IMR-90 (cell line): ENCODE data around the gene DBT. TPM values are rescaled to one million over a fixed set of nuclear protein-coding genes. Genes with fewer than 3 reads are reported as not detected.

Experiments
- ATAC-seq: fragments of 200-7000 bp; cut with Tn5 transposase; 2 replicates; pipeline ENCODE4 v1.9.1; 2020; ENCODE audit warnings: low read depth, mild to moderate bottlenecking, moderate library complexity
- BruUV-seq: library from RNA; stranded (reverse); fragments of 400-500 nt; replicated peaks from 2 replicates; lab custom pipeline; 2021; lab: Mats Ljungman, UMichigan
- CTCF ChIA-PET: fragments of 300-600 bp; formaldehyde crosslinking; extraction: SDS; loops from one replicate; lab custom pipeline; 2021; ENCODE audit warnings: antibody characterized with exemption; lab: Yijun Ruan, JAX
- POLR2A ChIA-PET: fragments of 300-600 bp; sonication (Branson Sonifier 250); formaldehyde crosslinking; loops from one replicate; lab custom pipeline; 2022; ENCODE audit warnings: antibody characterized with exemption; ENCODE audit not compliant: unreplicated experiment; lab: Charles Lee
- DNase-seq: peaks from one replicate; pipeline ENCODE4 v3.0.0; 2013
- H2AFZ ChIP-seq: replicated peaks from 2 replicates; pipeline ENCODE3; 2013; ENCODE audit warnings: low read length, mild to moderate bottlenecking; ENCODE audit not compliant: poor library complexity
- H2AK5ac ChIP-seq: 2 replicates; pipeline ENCODE4 v1.6.1; 2013; ENCODE audit warnings: low read depth, low read length, inconsistent platforms
- H2AK9ac ChIP-seq: replicated peaks from 2 replicates; pipeline ENCODE3; 2013; ENCODE audit warnings: mild to moderate bottlenecking, low read depth, low read length, moderate library complexity; ENCODE audit not compliant: poor library complexity
- H2BK120ac ChIP-seq: 2 replicates; pipeline ENCODE4 v1.6.1; 2013; ENCODE audit warnings: low read depth, low read length, inconsistent platforms
- H2BK15ac ChIP-seq: 3 replicates; pipeline ENCODE4 v1.6.1; 2013; ENCODE audit warnings: low read depth, low read length, inconsistent platforms
- H2BK20ac ChIP-seq: 2 replicates; pipeline ENCODE4 v1.6.1; 2013; ENCODE audit warnings: low read depth, mild to moderate bottlenecking, inconsistent platforms, low read length, moderate library complexity
- H2BK5ac ChIP-seq: 2 replicates; pipeline ENCODE4 v1.6.1; 2013; ENCODE audit warnings: mild to moderate bottlenecking, low read depth, low read length, inconsistent platforms; ENCODE audit not compliant: poor library complexity, severe bottlenecking
- H3K14ac ChIP-seq: replicated peaks from 2 replicates; pipeline ENCODE4 v1.6.1; 2013; ENCODE audit warnings: low read depth, low read length, inconsistent platforms
- H3K18ac ChIP-seq: 2 replicates; pipeline ENCODE4 v1.6.1; 2013; ENCODE audit warnings: low read depth, low read length, control low read depth
- H3K23ac ChIP-seq: 2 replicates; pipeline ENCODE4 v1.6.1; 2013; ENCODE audit warnings: low read depth, low read length, inconsistent platforms
- H3K27ac ChIP-seq: 2 replicates; pipeline ENCODE4 v1.5.1; 2013; ENCODE audit warnings: mild to moderate bottlenecking, control low read depth, low read length; ENCODE audit not compliant: insufficient read depth
- H3K27me3 ChIP-seq: 2 replicates; pipeline ENCODE4 v1.6.1; 2013; ENCODE audit warnings: low read length; ENCODE audit not compliant: control insufficient read depth, insufficient read depth
- H3K36me3 ChIP-seq: 2 replicates; pipeline ENCODE4 v1.6.1; 2013; ENCODE audit warnings: low read length, mixed read lengths; ENCODE audit not compliant: control insufficient read depth, insufficient read depth
- H3K4ac ChIP-seq: 2 replicates; pipeline ENCODE4 v1.6.1; 2013; ENCODE audit warnings: low read depth, low read length, inconsistent platforms
- H3K4me1 ChIP-seq: 2 replicates; pipeline ENCODE4 v1.6.1; 2013; ENCODE audit warnings: low read length, mixed read lengths; ENCODE audit not compliant: control insufficient read depth, insufficient read depth
- H3K4me2 ChIP-seq: 2 replicates; pipeline ENCODE4 v1.6.1; 2013; ENCODE audit warnings: low read depth, mild to moderate bottlenecking, control low read depth, low read length, moderate library complexity
- H3K4me3 ChIP-seq: 2 replicates; pipeline ENCODE4 v1.5.1; 2013; ENCODE audit warnings: low read depth, mild to moderate bottlenecking, control low read depth, low read length, moderate library complexity; ENCODE audit not compliant: insufficient read depth
- H3K56ac ChIP-seq: 2 replicates; pipeline ENCODE4 v1.6.1; 2013; ENCODE audit warnings: low read length, inconsistent platforms; ENCODE audit not compliant: insufficient read depth; ENCODE audit errors: extremely low read depth
- H3K79me1 ChIP-seq, 2 experiments: 2 replicates each; pipeline ENCODE4 v1.6.1; 2013; ENCODE audit warnings: low read length in 2 of 2, inconsistent platforms in 1 of 2, low read depth in 1 of 2
- H3K9ac ChIP-seq: 2 replicates; pipeline ENCODE4 v1.6.1; 2013; ENCODE audit warnings: low read depth, low read length, control low read depth
- H3K9me1 ChIP-seq: 2 replicates; pipeline ENCODE4 v1.6.1; 2013; ENCODE audit warnings: low read length, inconsistent platforms; ENCODE audit not compliant: insufficient read depth
- H3K9me3 ChIP-seq: 2 replicates; pipeline ENCODE4 v1.6.1; 2013; ENCODE audit warnings: low read length; ENCODE audit not compliant: control insufficient read depth, insufficient read depth
- H4K20me1 ChIP-seq: 2 replicates; pipeline ENCODE4 v1.6.1; 2013; ENCODE audit warnings: low read length, inconsistent platforms; ENCODE audit not compliant: insufficient read depth
- H4K5ac ChIP-seq: 2 replicates; pipeline ENCODE4 v1.6.1; 2013; ENCODE audit warnings: mild to moderate bottlenecking, low read depth, low read length, control low read depth
- H4K8ac ChIP-seq, 2 experiments: 2 replicates each; pipeline ENCODE4 v1.6.1; 2013; ENCODE audit warnings: low read depth in 2 of 2, low read length in 2 of 2, control low read depth in 1 of 2, inconsistent platforms in 1 of 2
- H4K91ac ChIP-seq: 2 replicates; pipeline ENCODE4 v1.6.1; 2013; ENCODE audit warnings: low read depth, low read length, inconsistent platforms; ENCODE audit not compliant: insufficient read depth
- CEBPB ChIP-seq: IDR thresholded peaks from 2 replicates; pipeline ENCODE4 v1.6.1; 2012; ENCODE audit warnings: low read depth, low read length, improper control_type of control experiment
- CHD1 ChIP-seq: IDR thresholded peaks from 2 replicates; pipeline ENCODE4 v1.6.1; 2012; ENCODE audit warnings: low read depth, low read length, improper control_type of control experiment
- RAD21 ChIP-seq: IDR thresholded peaks from 2 replicates; pipeline ENCODE4 v1.6.1; 2012; ENCODE audit warnings: low read length, improper control_type of control experiment
- RFX5 ChIP-seq: IDR thresholded peaks from 2 replicates; pipeline ENCODE4 v1.8.0; 2012; ENCODE audit warnings: low read depth, mild to moderate bottlenecking, low read length, moderate library complexity
- WGBS, 2 experiments: methylation state at CpG; one replicate each; pipeline versions ENCODE4 v1.1.5 to v1.1.7; 2013; ENCODE audit warnings: missing lambda C conversion rate in 2 of 2; ENCODE audit not compliant: insufficient read length in 1 of 2; ENCODE audit errors: extremely low coverage in 2 of 2; 5-methylcytosine and 5-hydroxymethylcytosine counted together
- dilution Hi-C: fragments of 300-500 bp; cut with HindIII; formaldehyde crosslinking; loops from one replicate; pipeline ENCODE4 v1.14.3; 2018; ENCODE audit warnings: low sequenced_read_pairs; ENCODE audit not compliant: unreplicated experiment
- in situ Hi-C: fragments of 300-500 bp; cut with MboI; formaldehyde crosslinking; loops from 3 replicates; pipeline ENCODE4 v1.14.3; 2019; ENCODE audit warnings: low sequenced_read_pairs, inconsistent platforms, mixed read lengths
- intact Hi-C: fragments of 100-400 bp; cut with micrococcal nuclease; formaldehyde crosslinking; loops from 2 replicates; pipeline ENCODE4 v1.10.0; 2022
- polyA plus RNA-seq, 3 experiments: library from polyadenylated mRNA; depleted of rRNA; stranded (reverse); fragments of >200 nt; gene quantifications; 2 replicates each; pipeline ENCODE4 v1.2.3, GENCODE V29; 2012; ENCODE audit warnings: low replicate concordance in 1 of 3
- total RNA-seq: library from RNA; depleted of rRNA; stranded (reverse); fragments of >200 nt; gene quantifications from 2 replicates; pipeline ENCODE4 v1.2.3, GENCODE V29; 2012

Gene DBT
- total and polyA plus RNA-seq, 2 of the 4 experiments (the other 2 are of a cell fraction), result 3.4 to 3.8 TPM

- Histone ChIP-seq H2BK20ac (no peak overlapping the region), H3K18ac (no peak overlapping the region), H2BK15ac (no peak overlapping the region), H3K14ac (no peak overlapping the region), H3K27ac (no peak overlapping the region), H3K4me1 (no peaks in the 10 kb centered on the region), H2BK120ac (no peak overlapping the region), H3K36me3 (peaks cover 5% of the 10 kb centered on the region), H3K9me1 (peaks cover 13% of the 10 kb centered on the region), H3K4me3 (no peak overlapping the region), H2AK5ac (no peak overlapping the region), H3K4ac (no peak overlapping the region), H3K9me3 (no peaks in the 10 kb centered on the region), H3K9ac (no peak overlapping the region), H2BK5ac (no peak overlapping the region), H3K27me3 (no peaks in the 10 kb centered on the region), H3K56ac (no peak overlapping the region), H4K8ac (no peak overlapping the region), H2AFZ (no peak overlapping the region), H4K20me1 (no peaks in the 10 kb centered on the region), H4K5ac (no peak overlapping the region), H3K4me2 (peak overlapping the region; percentile 21; the same call in 1 of the 2 replicates), H3K23ac (no peak overlapping the region), H3K79me1 (peaks cover 5 to 37% of the 10 kb centered on the region in 2 experiments), H4K91ac (no peak overlapping the region), H2AK9ac (no peak overlapping the region)
- DNase-seq, result peak; percentile 21
- dilution Hi-C loops, result no loop called here
- in situ Hi-C loops, result no loop called here
- no CpG with 5 or more reads among the region's 4 CpGs for WGBS, 2 experiments
- intact Hi-C loops, result no loop called here
- no peak for TF ChIP-seq CHD1
- TF ChIP-seq RAD21, result no peak
- no peak for TF ChIP-seq CEBPB
- TF ChIP-seq RFX5, result no peak
- no TSS peak for BruUV-seq
- ATAC-seq, result no peak
- ChIA-PET POLR2A (no interaction called here), CTCF (no interaction called here)
Measured at GRCh38 chr1:100240631-100241030, 9.0 kb downstream of the DBT start.
